ENCODE measurements around the gene TSPAN18. TPM values are rescaled to one million over a fixed set of nuclear protein-coding genes. Genes with fewer than 3 reads are reported as not detected.

TSPAN18 gene
- total RNA-seq, 1 donor from 2014 or later = 38.4 TPM

GRCh38 chr11:44892843-44893242, 166.1 kb downstream of the TSPAN18 start:
- H3K4me3 ChIP-seq = no peak overlapping the region
- intact Hi-C loops (cut with DNase I) = no loop called here
- no peak for DNase-seq
- H3K27ac ChIP-seq = no peak overlapping the region
- H3K36me3 ChIP-seq = no peaks in the 10 kb centered on the region
- no peaks in the 10 kb centered on the region for H3K9me3 ChIP-seq
- no peaks in the 10 kb centered on the region for H3K27me3 ChIP-seq (ENCODE audit: low read depth)
- peaks cover 14% of the 10 kb centered on the region for H3K4me1 ChIP-seq
- ATAC-seq = no peak
- no peak for TF ChIP-seq CTCF (IDR thresholded peaks at IDR 0.05)

- DNase-seq = no peak
- intact Hi-C loops (cut with DNase I) = no loop called here
- Histone ChIP-seq H3K27me3 (ENCODE audit: low read depth) (no peaks in the 10 kb centered on the region), H3K9me3 (no peaks in the 10 kb centered on the region), H3K4me1 (peaks cover 14% of the 10 kb centered on the region), H3K36me3 (no peaks in the 10 kb centered on the region), H3K4me3 (no peak overlapping the region), H3K27ac (no peak overlapping the region)
- no peak for TF ChIP-seq CTCF (IDR thresholded peaks at IDR 0.05)
- ATAC-seq = no peak
Observed at GRCh38 chr11:44893308-44893822, 166.6 kb downstream of the TSPAN18 start.

- intact Hi-C loops (cut with DNase I) = no loop called here
- peaks cover 14% of the 10 kb centered on the region for H3K4me1 ChIP-seq
- no peak overlapping the region for H3K27ac ChIP-seq
- no peaks in the 10 kb centered on the region for H3K9me3 ChIP-seq
- H3K27me3 ChIP-seq (ENCODE audit: low read depth) = no peaks in the 10 kb centered on the region
- H3K36me3 ChIP-seq = no peaks in the 10 kb centered on the region
- peak; percentile 83 for TF ChIP-seq CTCF (IDR thresholded peaks at IDR 0.05)
- DNase-seq (peak; percentile 58), ATAC-seq (peak; percentile 66 to 80)
- H3K4me3 ChIP-seq = no peak overlapping the region
Observed at GRCh38 chr11:44893846-44894617, 167.3 kb downstream of the TSPAN18 start.

GRCh38 chr11:44899959-44900358, 173.2 kb downstream of the TSPAN18 start:
- no peak overlapping the region for H3K27ac ChIP-seq
- no peak overlapping the region for H3K4me3 ChIP-seq
- no peaks in the 10 kb centered on the region for H3K4me1 ChIP-seq
- ATAC-seq (no peak), DNase-seq (no peak)
- no peaks in the 10 kb centered on the region for H3K27me3 ChIP-seq (ENCODE audit: low read depth)
- TF ChIP-seq CTCF (IDR thresholded peaks at IDR 0.05) = no peak
- H3K36me3 ChIP-seq = no peaks in the 10 kb centered on the region
- intact Hi-C loops (cut with DNase I) = loop anchor here (10.0 kb wide), 1 partner anchor 275 kb away; no protein-coding TSS in a partner anchor
- H3K9me3 ChIP-seq = no peaks in the 10 kb centered on the region

GRCh38 chr11:44901120-44901633, 174.4 kb downstream of the TSPAN18 start:
- no peak for ATAC-seq
- TF ChIP-seq CTCF (IDR thresholded peaks at IDR 0.05) = no peak
- intact Hi-C loops (cut with DNase I) = loop anchor here (10.0 kb wide), 1 partner anchor 276 kb away; no protein-coding TSS in a partner anchor
- DNase-seq = no peak
- Histone ChIP-seq H3K27me3 (ENCODE audit: low read depth) (no peaks in the 10 kb centered on the region), H3K27ac (no peak overlapping the region), H3K9me3 (no peaks in the 10 kb centered on the region), H3K4me1 (no peaks in the 10 kb centered on the region), H3K36me3 (no peaks in the 10 kb centered on the region), H3K4me3 (no peak overlapping the region)

Data from lower lobe of right lung (tissue), 2 donors.